Calu3 (cell line): ENCODE data around the gene DPM2. TPM values are rescaled to one million over a fixed set of nuclear protein-coding genes. Genes with fewer than 3 reads are reported as not detected.

Experiments
- BruUV-seq: library from RNA; stranded (reverse); fragments of 400-500 nt; replicated peaks from 2 replicates; lab custom pipeline; 2021; lab: Mats Ljungman, UMichigan
- CTCF ChIA-PET: fragments of 300-600 bp; sonication (Branson Sonifier 250); formaldehyde crosslinking; loops from one replicate; lab custom pipeline; 2022; ENCODE audit warnings: antibody characterized with exemption; lab: Charles Lee
- DNase-seq: peaks from one replicate; pipeline ENCODE4 v3.0.0; 2022
- H3K27ac Mint-ChIP-seq: one replicate; pipeline ENCODE4 v1.8.0; 2022; ENCODE audit warnings: mixed read lengths; ENCODE audit not compliant: unreplicated experiment
- H3K27me3 Mint-ChIP-seq: one replicate; pipeline ENCODE4 v1.8.0; 2022; ENCODE audit warnings: mixed read lengths; ENCODE audit not compliant: unreplicated experiment
- H3K36me3 Mint-ChIP-seq: one replicate; pipeline ENCODE4 v1.8.0; 2022; ENCODE audit warnings: mild to moderate bottlenecking, moderate library complexity, mixed read lengths; ENCODE audit not compliant: insufficient read depth, unreplicated experiment
- H3K4me1 Mint-ChIP-seq: one replicate; pipeline ENCODE4 v1.8.0; 2022; ENCODE audit warnings: mild to moderate bottlenecking, low read depth, mixed read lengths; ENCODE audit not compliant: unreplicated experiment
- H3K4me3 Mint-ChIP-seq: one replicate; pipeline ENCODE4 v1.8.0; 2022; ENCODE audit warnings: mild to moderate bottlenecking, low read depth, moderate library complexity, mixed read lengths; ENCODE audit not compliant: unreplicated experiment
- H3K9me3 Mint-ChIP-seq: one replicate; pipeline ENCODE4 v1.8.0; 2022; ENCODE audit warnings: low read depth, mixed read lengths; ENCODE audit not compliant: unreplicated experiment
- intact Hi-C: fragments of 100-400 bp; cut with micrococcal nuclease; formaldehyde crosslinking; loops from one replicate; pipeline ENCODE4 v1.10.0; 2022; ENCODE audit not compliant: unreplicated experiment
- total RNA-seq: library from RNA; stranded (reverse); gene quantifications from 2 replicates; pipeline ENCODE4 v1.2.3, GENCODE V29; 2022
- TF ChIP-seq, protein P1 (sequence below): fragments of 200-600 bp; IDR thresholded peaks from one replicate; pipeline ENCODE4 v1.8.0; 2022; ENCODE audit warnings: antibody characterized with exemption; ENCODE audit not compliant: unreplicated experiment

Gene DPM2
- total RNA-seq, 1 experiment from 2014 or later: 31.5 TPM

DNA sequence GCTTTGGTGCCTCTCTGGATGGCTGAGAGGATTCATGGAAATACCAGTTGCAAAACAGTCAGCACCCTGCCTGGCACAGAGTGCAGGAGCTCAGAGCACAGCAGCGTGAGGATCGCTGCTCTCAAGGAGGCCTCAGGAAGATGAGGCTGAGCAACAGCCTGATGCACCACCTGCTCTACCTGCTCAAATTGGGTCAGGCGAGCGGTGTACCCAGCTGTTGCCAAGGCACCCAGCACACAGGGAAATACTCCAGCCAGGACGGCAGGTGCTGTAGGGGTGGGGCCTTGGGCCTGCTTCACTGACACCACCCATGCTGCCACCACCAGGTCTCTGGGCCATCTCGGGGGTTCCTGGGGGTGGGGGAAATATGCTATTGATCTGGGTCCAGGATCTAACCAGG lies 38.8 kb upstream of the DPM2 start:
- Mint-ChIP-seq H3K4me1 (peaks cover 38% of the 10 kb centered on the region), H3K27me3 (no peaks in the 10 kb centered on the region), H3K9me3 (no peaks in the 10 kb centered on the region), H3K4me3 (peak overlapping the region; percentile 87), H3K36me3 (peaks cover 64% of the 10 kb centered on the region), H3K27ac (no peak overlapping the region)
- intact Hi-C loops: no loop called here
- TF ChIP-seq, protein P1, sequence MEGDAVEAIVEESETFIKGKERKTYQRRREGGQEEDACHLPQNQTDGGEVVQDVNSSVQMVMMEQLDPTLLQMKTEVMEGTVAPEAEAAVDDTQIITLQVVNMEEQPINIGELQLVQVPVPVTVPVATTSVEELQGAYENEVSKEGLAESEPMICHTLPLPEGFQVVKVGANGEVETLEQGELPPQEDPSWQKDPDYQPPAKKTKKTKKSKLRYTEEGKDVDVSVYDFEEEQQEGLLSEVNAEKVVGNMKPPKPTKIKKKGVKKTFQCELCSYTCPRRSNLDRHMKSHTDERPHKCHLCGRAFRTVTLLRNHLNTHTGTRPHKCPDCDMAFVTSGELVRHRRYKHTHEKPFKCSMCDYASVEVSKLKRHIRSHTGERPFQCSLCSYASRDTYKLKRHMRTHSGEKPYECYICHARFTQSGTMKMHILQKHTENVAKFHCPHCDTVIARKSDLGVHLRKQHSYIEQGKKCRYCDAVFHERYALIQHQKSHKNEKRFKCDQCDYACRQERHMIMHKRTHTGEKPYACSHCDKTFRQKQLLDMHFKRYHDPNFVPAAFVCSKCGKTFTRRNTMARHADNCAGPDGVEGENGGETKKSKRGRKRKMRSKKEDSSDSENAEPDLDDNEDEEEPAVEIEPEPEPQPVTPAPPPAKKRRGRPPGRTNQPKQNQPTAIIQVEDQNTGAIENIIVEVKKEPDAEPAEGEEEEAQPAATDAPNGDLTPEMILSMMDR: no peak
- CTCF ChIA-PET: interaction anchor here (1.1 kb wide), 1 partner anchor 11 kb away, joined by 4 read pairs; no protein-coding TSS in a partner anchor
- DNase-seq: no peak
- no TSS peak for BruUV-seq

- H3K27ac Mint-ChIP-seq: peak overlapping the region; percentile 24
- DNase-seq: no peak
- peaks cover 47% of the 10 kb centered on the region for H3K4me1 Mint-ChIP-seq
- no peaks in the 10 kb centered on the region for H3K9me3 Mint-ChIP-seq
- intact Hi-C loops: no loop called here
- TF ChIP-seq, protein P1: no peak
- BruUV-seq: no TSS peak
- H3K4me3 Mint-ChIP-seq: peak overlapping the region; percentile 87
- CTCF ChIA-PET: interaction anchor here (1.1 kb wide), 1 partner anchor 11 kb away, joined by 4 read pairs; no protein-coding TSS in a partner anchor
- no peaks in the 10 kb centered on the region for H3K27me3 Mint-ChIP-seq
- peaks cover 62% of the 10 kb centered on the region for H3K36me3 Mint-ChIP-seq
These were observed 38.0 kb upstream of the DPM2 start for GRCh38 chr9:127975376-127976315.

GRCh38 chr9:127974769-127975261 lies 37.2 kb upstream of the DPM2 start:
- CTCF ChIA-PET: interaction anchor here (1.2 kb wide), 1 partner anchor 19 kb away, joined by 3 read pairs; no protein-coding TSS in a partner anchor
- no TSS peak for BruUV-seq

DNA sequence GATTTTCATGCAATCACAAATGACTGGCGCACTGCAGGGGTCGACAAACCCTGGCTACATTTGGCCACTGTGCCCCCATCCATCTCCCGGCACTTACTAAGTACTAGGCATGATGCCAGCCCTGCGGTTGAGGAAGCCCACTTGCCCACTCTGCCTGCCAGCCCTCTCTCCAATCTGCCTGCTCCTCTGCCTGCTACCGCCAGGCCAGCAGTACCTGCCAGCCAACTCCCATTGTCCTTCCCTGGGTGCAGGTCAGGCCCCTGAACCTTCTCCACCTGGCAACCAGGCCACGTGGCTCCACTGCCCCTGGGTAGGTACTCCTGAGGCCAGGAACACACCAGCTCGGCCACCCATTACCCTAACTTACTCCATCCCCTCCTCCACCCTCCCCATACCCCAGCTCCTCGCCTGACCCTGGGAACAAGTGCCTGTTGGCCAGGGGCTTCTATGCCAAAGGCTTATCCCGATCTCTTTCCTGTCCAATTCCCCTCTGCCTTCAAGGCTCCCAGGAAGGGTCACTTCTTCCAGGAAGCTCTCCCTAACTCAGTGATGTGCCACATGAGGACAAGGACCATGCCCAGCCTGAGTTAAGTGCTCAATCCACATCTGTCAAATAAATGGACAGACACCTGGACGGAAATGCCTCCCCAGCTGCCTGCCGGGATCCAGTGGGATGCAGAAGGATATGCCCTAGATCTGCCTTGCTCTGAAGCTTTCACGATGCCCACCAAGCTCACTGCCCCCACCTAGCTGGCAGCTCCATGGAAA lies 36.5 kb upstream of the DPM2 start:
- Mint-ChIP-seq H3K9me3 (no peaks in the 10 kb centered on the region), H3K27me3 (no peaks in the 10 kb centered on the region), H3K27ac (no peak overlapping the region), H3K4me3 (peak overlapping the region; percentile 48), H3K4me1 (peaks cover 61% of the 10 kb centered on the region), H3K36me3 (peaks cover 62% of the 10 kb centered on the region)
- no TSS peak for BruUV-seq
- TF ChIP-seq, protein P1: no peak
- CTCF ChIA-PET: interaction anchor here (1.2 kb wide), 1 partner anchor 19 kb away, joined by 3 read pairs; no protein-coding TSS in a partner anchor
- intact Hi-C loops: no loop called here
- no peak for DNase-seq

More at GRCh38 chr9:127974769-127975261, 37.2 kb upstream of the DPM2 start:
- Mint-ChIP-seq H3K27me3 (no peaks in the 10 kb centered on the region), H3K4me1 (peaks cover 55% of the 10 kb centered on the region), H3K27ac (no peak overlapping the region), H3K36me3 (peaks cover 65% of the 10 kb centered on the region), H3K9me3 (no peaks in the 10 kb centered on the region), H3K4me3 (peak overlapping the region; percentile 48)
- intact Hi-C loops: no loop called here
- no peak for DNase-seq
- TF ChIP-seq, protein P1: no peak
